Stimulated activated CD4-positive, alpha-beta T cell treated with anti-CD3 and anti-CD28 coated beads, Interleukin-4, amount 100 ng/mL, for 4 hours (primary cell): ENCODE results near the gene CASR.
"Not testable (repeated sequence)": the region's sequence is repeated elsewhere in the genome, so short reads cannot be mapped to it uniquely, and the experiment has no call there.

Experiments
- DNase-seq, 2 experiments: peaks; one replicate each; pipeline ENCODE4 v3.0.0-alpha.2; 2020

The CASR gene, protein sequence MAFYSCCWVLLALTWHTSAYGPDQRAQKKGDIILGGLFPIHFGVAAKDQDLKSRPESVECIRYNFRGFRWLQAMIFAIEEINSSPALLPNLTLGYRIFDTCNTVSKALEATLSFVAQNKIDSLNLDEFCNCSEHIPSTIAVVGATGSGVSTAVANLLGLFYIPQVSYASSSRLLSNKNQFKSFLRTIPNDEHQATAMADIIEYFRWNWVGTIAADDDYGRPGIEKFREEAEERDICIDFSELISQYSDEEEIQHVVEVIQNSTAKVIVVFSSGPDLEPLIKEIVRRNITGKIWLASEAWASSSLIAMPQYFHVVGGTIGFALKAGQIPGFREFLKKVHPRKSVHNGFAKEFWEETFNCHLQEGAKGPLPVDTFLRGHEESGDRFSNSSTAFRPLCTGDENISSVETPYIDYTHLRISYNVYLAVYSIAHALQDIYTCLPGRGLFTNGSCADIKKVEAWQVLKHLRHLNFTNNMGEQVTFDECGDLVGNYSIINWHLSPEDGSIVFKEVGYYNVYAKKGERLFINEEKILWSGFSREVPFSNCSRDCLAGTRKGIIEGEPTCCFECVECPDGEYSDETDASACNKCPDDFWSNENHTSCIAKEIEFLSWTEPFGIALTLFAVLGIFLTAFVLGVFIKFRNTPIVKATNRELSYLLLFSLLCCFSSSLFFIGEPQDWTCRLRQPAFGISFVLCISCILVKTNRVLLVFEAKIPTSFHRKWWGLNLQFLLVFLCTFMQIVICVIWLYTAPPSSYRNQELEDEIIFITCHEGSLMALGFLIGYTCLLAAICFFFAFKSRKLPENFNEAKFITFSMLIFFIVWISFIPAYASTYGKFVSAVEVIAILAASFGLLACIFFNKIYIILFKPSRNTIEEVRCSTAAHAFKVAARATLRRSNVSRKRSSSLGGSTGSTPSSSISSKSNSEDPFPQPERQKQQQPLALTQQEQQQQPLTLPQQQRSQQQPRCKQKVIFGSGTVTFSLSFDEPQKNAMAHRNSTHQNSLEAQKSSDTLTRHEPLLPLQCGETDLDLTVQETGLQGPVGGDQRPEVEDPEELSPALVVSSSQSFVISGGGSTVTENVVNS

DNA sequence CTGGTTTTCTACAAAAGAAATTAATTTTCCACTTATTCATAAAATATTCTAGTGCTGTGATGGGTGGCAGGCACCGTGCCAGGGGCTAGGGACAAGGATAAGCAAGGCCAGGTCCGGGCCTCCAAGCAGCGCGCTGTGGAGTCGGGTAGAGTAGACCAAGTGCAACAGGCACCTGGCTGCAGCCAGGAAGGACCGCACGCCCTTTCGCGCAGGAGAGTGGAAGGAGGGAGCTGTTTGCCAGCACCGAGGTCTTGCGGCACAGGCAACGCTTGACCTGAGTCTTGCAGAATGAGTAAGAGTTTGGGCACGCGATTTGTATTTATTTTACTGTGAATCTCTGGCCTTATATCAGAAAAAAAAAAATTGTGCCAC, at the start of gene CASR:
Gene CASR, plus strand, starts transcription at position 148 of the 372 bp plus-strand sequence. CDS start 70,522 bp downstream, outside the sequence.
- DNase-seq: no peak

DNA sequence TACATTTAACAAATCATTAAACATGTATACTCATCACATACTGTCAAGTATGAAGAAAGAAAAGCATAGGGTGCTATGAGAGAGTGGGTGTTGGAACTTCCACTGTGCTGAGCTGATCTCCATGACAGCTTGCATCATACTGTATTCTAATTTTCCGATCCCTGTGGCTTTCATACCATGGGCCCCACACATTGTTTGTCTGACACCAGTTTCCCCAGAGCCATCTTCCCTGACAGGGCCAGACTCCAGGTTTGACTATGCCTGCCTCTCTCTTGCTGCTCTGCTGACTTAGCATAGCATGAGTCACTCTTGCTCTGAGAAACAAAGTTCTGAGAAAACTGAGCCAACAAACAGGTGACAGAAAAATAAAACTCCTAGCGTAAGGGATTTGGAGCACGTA, 37.0 kb upstream of the CASR start:
- peak; percentile 12 to 27 for DNase-seq

DNA sequence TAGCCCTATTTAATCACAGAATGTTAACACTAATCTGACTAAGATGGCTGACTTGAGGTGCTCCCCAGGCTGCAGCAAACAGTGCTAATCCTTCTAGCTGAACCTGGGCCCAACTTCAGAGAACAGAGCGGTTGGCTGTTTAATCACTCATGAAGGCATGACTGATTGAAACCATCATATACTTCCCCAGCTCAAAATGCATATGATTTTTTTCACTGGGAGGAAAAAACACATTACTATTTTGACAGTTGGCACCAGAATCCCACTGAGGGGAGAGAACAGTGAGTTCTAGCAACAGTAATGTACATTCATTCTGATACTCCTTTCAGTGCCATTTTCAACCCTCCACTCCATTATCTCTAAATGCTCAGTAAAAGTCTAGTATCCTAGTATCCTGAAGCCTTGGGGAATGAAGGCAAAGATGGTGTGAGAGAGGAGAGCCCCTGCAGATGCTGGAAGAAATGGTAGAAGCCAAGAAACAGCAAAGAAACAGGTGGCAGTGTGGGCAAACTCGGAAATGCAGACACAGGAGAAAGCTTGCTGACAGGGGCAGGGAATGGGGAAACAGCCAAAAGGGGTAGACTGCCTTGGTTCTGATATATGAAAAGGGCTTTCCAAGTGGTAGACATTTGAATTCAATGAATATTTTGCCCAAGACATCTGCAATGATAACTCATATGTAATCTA, 34.4 kb upstream of the CASR start:
- DNase-seq: no peak

DNA sequence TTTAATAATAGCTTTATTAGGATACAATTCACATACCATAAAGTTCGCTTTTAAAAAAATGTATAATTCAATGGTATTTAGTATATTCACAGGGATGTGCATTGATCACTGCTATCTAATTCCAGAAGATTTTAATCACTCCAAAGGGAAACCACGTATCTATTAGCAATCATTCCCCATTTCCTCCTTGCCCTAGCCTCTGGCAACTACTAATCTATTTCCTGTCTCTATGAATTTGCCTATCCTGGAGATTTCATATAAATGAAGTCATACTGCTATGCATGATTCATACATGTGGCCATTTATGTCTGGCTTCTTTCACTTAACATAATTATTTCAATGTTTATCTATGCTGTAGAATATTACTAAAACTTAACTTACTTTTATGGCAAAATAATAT, 32.0 kb upstream of the CASR start:
- no peak for DNase-seq

DNA sequence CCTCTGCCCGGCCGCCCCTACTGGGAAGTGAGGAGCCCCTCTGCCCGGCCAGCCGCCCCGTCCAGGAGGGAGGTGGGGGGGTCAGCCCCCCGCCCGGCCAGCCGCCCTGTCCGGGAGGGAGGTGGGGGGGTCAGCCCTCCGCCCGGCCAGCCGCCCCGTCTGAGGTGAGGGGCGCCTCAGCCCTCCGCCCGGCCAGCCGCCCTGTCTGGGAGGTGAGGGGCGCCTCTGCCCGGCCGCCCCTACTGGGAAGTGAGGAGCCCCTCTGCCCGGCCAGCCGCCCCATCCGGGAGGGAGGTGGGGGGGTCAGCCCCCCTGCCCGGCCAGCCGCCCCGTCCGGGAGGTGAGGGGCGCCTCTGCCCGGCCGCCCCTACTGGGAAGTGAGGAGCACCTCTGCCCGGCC, 18.5 kb upstream of the CASR start:
- DNase-seq: not testable (repeated sequence)

DNA sequence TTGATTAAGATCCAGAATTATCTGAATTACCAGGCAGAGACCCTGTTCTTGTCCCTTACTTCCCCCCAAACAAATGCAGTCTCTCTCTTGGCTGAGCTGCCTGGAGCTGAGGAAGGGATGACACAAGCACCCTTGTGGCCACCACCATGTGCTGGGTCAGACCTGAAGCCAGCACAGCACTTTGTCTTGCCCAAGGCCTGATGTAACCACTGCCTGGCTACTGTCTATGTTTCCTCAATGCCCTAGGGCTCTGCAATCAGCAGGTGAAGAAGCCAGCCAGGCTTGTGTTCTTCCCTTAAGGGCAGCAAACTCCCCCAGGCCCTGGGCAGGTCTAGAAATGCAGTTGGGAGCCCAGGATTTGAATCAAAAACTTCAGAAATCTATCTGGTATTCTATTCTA, 15.8 kb upstream of the CASR start:
- DNase-seq: no peak

DNA sequence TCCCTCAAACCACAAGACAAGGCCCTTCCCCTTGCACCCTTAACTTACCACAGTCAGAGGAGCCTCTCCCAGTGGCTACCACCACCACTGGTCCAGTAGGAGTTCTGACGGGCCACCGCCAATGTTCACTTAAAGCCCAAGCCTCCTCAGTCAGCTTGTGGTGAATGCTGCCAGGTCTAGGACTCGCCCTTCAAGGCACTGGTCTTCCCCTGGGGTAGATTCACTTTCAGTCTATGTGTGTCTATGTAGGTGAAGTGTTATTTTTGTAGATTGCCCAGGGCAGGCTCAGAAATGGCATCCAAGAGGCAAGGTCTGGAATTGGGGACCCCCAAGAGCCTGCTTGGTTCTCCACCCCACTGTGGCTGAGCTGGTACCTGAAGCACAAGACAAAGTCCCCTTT, 15.4 kb upstream of the CASR start:
- DNase-seq: no peak

DNA sequence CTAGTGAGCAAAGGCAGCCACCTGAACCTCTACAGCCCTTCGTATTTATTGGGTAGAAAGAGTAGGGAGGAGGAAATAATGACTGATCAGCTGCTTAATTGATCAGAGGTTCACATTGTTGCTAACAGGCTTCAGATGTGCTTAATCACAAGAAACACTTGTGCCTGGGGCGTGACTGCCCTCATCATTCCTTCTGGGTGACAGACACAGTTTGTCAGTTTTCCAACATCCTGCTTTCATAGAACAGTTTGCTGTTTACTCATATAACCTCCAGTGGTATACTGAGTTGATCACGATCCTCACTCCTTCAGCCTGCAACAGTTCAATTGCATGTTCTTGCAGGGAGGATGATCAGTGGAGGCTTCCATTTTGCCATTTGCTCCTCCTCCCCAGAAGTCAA, 13.6 kb upstream of the CASR start:
- DNase-seq: no peak

DNA sequence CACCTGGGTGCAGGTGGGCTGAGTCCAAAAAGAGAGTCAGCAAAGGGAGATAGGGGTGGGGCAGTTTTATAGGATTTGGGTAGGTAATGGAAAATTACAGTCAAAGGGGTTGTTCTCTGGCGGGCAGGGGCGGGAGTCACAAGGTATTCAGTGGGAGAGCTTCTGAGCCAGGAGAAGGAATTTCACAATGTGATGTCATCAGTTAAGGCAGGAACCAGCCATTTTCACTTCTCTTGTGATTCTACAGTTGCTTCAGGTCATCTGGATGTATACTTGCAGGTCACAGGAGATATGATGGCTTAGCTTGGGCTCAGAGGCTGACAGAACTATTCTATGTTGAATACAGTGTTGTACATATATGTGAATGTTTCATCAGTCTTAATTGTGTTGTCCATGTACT, 12.1 kb upstream of the CASR start:
- DNase-seq: not testable (repeated sequence)

DNA sequence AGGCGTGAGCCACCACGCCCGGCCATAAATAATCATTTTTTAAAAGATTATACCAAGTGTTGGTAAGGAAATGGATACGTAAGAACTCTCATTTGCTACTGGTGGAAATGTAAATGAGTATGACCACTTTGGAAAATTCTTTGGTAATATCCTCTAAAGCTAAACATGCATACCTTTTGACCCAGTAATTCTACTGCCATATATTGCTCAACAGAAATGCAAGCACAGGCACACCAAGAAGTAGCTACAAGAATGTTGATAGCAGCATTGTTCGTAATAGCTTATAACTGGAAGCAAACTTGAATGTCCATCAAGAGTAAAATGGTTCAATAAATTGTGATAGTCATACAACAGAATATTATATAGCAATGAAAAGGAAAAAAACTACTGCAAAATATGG, 4.8 kb upstream of the CASR start:
- no peak for DNase-seq

DNA sequence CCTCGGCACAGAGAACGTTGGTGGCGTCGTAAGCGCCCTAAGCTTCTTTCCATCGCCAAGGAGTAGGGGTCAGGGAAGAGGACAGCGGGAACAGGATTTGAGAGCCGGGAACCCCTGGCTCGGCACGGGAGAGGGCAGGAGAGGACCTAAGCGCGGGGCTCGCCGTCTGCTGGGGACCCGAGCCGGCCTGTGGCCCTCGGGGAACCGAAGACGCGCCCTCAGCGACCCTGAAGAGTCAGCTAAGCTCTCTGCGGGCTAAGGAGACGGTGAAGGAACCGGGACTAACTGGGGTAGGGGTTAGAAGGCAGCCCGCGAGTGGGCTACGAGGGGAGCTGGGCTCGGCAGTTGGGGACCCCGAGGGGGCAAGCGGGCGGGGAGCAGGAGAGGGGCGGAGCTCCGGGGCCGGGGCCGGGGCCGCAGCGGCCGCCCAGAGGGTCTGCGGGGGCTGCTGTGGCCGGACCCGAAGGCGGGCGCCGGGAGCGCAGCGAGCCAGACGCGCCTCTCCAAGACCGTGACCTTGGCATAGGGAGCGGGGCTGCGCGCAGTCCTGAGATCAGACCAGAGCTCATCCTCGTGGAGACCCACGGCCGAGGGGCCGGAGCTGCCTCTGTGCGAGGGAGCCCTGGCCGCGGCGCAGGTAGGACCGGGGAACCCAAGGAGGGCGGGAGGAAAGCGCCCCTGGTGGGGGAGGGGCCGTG, 574 bp downstream of the CASR start:
- DNase-seq: no peak

DNA sequence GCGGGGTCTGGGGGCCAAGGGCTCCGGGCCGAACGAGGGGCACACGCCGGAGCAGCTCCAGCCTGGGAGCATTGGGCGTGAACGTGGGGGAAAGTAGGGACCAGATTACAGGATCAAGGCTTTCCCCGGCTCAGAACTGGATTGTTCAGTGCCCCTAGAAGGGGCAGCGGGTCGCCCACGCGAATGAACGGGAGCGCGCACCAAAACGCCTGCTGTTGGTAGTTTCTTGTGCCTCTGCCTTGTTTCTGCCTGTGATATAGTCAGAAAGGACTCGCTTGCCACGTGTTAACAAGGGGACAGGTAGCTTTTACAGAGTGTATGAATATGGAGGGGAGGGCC, 1.1 kb downstream of the CASR start:
- DNase-seq: no peak

DNA sequence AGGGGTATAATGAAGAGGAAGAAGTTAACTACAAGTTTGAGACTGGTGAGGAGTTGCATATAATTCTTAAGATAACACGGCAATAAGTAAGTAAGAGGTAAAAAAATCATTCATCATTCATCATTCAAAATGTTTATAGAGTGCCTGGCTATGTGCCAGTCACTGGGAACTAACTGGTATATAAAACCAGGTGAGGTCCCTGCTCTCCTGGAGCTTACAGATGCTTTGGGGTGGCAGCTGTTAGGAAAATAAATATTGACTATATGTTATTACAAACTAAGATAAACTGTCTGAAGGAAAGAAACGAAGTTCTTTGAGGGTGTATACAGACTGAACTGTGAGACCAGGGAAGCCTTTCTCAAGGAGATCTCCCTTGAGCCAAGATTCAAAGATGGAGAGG, 2.9 kb downstream of the CASR start:
- no peak for DNase-seq

DNA sequence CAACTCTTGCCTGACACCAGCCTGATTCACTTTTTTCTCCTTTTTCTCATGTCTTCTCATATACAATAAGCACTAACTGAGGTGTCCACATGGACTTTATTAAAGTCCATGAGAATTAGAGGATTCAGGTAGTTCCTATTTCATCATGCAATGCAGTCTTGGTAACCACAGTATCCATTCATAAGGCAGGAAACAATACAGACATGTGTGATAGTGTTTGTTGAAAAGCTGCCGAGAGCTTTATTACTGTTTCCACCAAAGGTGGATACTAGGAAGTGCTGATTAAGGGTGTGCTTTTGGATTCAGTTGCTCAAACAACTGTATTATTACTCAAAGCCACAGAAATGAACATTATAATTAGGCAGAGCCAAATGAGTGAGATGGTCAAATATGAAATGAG, 5.3 kb downstream of the CASR start:
- no peak for DNase-seq

DNA sequence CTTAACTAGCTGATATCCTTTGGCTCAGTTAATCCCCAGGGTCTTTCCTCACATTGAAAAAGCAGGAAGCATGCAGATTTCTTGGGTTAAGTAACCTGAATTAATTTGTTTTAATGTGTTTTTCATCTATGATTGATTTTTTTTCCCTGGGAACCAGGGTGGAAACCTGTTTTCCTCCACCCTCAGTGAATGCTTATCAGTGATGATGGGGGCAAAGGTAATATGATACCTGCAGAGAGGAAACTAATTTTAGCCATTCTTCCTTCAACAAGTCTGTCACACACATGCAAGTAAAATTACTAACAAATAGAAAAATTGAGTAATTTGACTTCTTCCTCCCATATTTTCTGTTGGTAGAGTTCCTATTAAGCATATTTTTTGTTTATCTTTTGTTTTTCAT, 5.9 kb downstream of the CASR start:
- no peak for DNase-seq

DNA sequence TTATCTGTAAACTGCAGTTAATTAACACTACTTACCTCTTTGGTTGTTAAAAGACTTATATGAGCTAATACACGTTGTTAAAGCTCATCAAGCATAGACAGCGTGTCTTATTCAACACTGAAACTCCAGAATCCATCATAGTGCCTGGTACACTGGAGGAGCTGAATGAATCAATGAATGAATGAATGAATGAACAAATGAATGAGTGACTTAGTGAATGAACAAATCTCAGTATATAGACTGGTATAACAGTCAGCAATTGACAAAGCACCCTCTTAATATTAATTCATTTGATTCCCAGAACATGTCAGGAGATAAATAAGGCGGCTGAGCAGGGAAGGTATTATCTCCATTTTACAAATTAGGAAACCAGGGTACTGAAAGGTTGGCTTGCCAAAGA, 7.1 kb downstream of the CASR start:
- no peak for DNase-seq

DNA sequence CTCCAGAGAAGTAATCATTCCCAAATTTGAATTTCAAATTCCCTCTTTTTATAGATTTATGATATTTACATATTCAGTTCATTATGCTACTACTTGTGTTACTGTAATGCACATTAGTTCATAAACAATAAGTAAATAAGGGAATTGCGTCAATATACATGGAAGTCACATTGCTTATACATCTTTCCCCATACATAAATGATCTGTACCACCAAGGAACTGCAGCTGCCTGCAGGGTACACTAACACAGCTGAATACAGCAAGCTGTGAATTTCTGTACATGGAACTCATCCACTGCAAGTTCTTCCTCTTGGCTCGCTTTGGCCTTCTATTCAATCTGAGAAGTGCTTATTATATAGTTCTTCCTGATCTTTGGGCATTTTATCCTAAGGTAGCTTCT, 15.5 kb downstream of the CASR start:
- DNase-seq: no peak

DNA sequence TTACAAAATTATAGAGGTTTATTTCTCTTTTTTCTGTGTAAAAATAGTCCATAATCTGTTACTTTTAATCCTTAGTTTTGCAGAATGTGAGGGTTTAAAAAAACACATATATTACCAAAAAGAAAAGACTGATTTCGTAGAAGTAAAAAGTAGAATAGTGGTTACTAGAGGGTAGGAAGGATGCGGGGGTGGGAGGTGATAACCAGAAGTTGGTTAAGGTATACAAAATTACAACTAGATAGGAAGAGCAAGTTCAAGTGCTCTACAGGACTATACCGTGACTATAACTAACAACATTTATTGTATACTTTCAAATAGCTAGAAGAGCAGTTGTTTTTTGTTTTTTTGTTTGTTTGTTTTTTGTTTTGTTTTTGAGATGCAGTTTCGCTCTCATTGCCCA, 16.1 kb downstream of the CASR start:
- DNase-seq: no peak

DNA sequence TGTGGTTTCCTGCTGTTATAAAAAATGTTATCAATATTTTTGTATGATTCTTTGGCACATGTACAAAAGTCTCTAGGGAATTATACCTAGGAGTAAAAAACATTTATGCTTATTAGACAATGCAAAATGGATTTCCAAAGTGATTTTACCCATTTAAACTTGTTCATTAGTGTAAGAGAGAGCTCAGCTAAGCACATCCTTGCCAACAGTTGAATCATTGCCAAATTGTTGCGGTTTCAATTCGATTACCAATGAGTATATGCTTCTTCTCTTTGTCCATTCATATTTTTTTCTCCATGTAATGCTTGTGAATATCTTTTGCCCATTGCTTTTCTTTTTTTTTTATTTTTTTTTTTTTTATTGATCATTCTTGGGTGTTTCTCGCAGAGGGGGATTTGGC, 17.2 kb downstream of the CASR start:
- no peak for DNase-seq

DNA sequence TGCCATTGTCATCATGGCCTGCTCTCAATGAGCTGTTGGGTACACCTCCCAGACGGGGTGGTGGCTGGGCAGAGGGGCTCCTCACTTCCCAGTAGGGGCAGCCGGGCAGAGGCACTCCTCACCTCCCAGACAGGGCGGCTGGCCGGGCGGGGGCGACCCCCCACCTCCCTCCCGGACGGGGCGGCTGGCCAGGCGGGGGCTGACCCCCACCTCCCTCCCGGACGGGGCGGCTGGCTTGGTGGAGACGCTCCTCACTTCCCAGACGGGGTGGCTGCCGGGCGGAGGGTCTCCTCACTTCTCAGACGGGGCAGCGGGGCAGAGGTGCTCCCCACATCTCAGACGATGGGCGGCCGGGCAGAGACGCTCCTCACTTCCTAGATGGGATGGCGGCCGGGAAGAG, 18.0 kb downstream of the CASR start:
- not testable (repeated sequence) for DNase-seq

DNA sequence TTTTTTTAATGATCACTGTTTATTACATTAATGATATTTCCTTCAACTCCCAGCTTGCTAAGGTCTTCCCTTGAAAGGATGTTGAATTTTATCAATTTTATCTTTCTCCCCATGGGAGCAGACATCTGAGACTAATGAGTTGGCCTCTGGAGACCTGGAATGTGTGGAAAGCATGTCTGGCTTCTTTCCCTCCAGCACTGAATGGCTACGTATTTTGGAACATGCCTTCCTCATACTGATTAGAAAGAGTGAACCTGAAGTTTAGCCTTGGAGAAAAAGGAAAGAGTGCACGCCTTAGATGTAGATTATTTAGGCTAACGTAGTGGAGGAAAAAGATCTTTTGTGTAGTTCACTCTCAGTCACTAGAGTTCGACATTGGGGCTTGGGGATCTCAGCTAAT, 25.1 kb downstream of the CASR start:
- DNase-seq: no peak

DNA sequence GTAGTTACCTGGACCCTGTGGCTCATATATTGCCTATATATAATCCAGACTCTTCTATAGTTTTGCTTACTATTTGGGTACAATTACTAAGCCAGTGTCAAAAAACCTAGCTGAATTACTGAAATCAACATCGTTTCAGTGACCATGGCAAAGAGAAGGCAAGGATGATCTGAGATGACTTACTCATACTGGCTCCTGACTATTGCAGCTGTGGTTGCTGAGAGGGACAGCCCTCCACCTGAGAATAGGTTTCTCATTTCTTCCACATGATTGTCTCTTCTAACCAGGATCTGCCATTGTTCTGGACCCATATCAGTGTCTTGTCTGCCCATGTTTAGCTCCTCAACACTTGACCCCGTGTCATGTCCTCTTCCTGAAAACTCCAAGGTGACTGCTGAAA, 30.2 kb downstream of the CASR start:
- DNase-seq: no peak

DNA sequence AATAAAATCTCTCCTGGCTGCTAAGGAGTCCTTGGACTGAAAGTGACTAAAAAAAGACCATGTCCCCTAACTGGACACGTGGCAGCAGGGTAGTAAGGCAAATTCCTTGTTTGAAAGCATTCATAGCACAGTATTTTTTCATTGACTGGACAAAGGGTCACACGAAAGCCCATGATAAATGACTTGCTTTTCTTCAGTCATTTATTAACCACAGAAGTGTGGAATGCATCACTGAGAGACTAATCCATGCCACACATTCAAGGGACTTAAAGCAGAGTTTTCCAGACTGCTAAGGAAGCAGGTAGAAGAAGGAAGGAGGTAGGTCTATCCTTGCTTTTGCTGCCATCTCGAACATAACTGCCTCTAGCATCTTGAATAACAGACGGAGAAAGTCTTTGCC, 31.2 kb downstream of the CASR start:
- no peak for DNase-seq
